CMK (cell line): ENCODE results near the gene HLA-F.

ENCODE experiments used
- DNase-seq: peaks from one replicate; pipeline ENCODE4 v3.0.0-alpha.2; 2010; ENCODE audit warnings: low read depth

Gene HLA-F

DNA sequence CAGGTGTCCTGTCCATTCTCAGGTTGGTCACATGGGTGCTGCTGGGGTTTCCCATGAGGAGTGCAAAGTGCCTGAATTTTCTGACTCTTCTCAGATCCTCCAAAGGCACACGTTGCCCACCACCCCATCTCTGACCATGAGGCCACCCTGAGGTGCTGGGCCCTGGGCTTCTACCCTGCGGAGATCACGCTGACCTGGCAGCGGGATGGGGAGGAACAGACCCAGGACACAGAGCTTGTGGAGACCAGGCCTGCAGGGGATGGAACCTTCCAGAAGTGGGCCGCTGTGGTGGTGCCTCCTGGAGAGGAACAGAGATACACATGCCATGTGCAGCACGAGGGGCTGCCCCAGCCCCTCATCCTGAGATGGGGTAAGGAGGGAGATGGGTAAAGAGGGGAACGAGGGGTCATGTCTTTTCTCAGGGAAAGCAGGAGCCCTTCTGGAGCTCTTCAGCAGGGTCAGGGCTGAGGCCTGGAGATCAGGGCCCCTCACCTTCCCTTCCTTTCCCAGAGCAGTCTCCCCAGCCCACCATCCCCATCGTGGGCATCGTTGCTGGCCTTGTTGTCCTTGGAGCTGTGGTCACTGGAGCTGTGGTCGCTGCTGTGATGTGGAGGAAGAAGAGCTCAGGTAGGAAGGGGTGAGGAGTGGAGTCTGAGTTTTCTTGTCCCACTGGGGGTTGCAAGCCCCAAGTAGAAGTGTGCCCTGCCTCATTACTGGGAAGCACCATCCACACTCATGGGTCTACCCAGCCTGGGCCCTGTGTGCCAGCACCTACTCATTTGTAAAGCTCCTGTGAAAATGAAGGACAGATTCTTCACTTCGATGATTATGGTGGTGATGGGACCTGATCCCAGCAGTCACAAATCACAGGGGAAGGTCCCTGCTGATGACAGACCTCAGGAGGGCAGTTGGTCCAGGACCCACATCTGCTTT lies 2.0 kb downstream of the HLA-F start:
- DNase-seq = no peak

DNA sequence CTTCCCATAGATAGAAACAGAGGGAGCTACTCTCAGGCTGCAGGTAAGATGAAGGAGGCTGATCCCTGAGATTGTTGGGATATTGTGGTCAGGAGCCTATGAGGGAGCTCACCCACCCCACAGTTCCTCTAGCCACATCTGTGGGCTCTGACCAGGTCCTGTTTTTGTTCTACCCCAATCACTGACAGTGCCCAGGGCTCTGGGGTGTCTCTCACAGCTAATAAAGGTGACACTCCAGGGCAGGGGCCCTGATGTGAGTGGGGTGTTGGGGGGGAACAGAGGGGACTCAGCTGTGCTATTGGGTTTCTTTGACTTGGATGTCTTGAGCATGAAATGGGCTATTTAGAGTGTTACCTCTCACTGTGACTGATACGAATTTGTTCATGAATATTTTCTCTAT lies 2.8 kb downstream of the HLA-F start:
- DNase-seq = no peak

DNA sequence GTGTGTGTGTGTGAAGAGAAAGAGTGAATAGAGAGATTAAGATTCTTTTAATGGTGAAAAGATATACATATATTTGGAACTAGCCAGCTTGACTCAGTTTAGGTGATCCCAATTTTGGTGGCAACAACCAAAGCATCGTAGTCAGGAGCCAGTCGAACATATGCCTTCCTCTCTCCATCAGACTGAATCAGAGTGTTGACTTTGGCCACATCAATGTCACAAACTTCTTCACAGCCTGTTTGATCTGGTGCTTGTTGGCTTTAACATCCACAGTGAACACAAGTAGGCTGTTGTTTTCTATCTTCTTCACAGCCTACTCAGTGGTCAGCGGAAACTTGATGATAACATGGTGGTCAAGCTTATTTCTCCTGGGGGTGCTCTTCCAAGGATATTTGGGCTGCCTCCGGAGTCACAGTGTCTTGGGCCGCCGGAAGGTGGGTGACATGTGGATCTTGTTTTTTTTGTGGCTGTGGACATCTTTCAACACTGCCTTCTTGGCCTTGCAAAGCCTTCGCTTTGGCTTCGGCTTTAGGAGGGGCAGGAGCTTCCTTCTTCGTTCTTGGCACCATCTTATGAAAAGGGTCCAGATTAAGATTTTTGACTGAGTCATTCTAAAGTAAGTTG lies 3.4 kb downstream of the HLA-F start:
- DNase-seq = no peak

DNA sequence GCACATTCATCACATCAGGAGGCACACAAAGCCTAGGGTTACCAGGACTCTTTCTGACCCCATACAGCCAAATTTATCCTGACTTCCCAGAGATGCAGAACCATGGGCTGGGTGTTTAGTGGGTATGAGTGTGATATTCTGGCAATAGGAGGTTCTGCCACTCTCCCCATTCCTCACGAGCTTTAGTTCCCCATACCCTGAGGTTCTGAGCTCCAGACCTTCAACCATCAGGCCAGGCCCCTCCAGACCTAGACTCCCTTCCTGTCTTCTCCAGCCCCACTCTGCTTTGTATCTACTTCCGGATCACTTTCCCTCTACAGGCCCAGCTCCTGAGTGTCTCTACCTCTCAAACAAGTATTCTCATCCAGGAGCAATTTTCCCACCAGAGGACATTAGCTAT lies 4.4 kb downstream of the HLA-F start:
- DNase-seq = no peak

DNA sequence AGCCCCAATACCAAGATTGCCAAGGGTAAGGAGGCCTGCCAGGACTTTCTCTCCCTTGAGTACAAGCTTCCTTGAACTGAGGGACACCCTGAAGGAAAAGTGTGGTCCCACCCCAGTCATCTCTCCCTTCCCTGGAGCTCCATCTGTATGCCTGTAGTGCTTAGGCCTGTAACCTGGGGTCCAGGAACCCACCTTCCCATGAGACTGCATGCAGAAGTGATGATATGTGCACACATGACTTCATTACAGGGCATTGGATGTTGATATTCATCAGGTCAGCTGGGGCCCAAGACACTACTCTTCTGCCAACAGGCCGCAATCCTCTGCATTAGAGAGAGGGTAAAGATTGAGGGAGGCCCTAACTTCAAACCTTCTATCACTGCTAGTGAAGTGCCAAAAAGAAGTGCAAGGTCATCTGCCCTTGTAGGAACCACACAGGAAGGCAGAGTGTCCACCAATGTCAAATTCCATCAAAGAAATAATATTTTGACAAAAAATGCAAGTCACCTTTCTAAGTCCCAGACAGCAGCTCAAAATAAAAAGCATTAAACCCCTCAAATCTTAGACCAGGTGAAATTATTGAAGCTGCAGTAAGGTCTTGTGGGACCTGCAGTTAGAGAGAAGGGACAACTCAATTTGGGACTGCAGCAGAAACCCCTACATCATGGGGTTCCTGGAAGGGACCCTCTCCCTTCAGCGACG lies 5.1 kb downstream of the HLA-F start:
- no peak for DNase-seq

DNA sequence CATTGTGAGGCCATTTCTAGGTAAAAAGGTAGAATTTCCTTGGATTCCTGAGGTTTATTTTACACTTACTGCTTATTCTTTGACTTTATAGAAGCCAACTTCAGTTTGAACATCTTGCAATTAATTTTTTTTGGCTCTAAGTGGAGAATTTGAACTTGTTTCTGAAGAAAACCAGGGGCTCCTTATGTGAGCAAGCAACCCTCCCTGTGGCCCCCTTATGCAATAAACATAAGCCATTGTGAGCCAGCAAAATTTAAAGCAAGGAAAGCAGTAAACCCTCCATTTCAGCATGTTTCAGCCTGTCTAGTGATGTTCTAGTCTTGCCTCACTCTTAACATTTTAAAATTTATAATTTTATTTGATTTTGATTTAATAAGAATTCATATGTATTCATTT lies 5.6 kb downstream of the HLA-F start:
- no peak for DNase-seq

DNA sequence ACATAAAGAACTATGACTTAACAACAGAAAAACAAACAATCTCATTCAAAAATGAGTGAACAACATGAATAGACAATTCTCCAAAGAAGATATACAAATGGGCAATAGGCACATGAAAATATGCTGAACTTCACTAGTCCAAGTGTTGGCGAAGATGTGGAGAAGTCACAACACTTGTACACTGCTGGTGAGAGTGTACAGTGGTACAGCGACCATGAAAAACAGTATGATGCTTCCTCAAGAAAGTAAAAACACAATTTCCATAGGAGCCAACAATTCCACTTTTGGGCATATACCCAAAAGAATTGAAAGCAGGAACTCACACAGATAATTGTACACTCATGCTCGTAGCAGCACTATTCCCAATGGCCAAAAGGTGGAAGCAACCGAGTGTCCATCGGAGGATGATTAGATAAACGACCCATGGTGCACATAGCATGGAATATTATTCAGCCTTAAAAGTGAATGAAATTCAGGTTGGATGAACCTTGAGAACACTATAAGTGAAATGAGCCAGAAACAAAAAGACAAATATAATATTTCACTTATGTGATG lies 6.6 kb downstream of the HLA-F start:
- DNase-seq = no peak

DNA sequence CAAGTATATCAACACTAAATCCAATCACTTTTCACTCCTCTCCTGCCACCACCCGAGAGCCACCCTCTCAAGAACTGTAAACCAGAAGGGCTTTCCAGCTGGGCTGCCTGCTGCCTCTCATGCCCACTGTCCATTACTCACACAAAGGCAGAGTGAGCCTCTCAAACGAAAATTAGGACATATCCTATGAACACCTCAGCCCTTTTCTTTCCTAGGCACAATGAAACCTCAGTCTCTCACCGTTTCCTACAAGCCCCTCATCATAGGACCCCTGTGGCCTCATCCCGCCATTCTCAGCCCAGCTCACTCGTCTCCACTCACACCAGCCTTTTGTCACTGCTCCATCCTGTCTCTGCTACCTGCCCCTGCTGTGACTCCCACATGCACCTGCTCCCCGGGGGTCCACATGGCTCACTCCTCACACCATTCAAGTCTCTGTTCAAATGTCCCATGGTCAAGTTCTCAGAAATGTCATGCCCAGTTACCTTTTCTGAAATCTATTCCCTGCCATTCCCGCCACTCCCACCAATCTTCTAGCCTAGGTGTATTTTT lies 7.4 kb downstream of the HLA-F start:
- no peak for DNase-seq

DNA sequence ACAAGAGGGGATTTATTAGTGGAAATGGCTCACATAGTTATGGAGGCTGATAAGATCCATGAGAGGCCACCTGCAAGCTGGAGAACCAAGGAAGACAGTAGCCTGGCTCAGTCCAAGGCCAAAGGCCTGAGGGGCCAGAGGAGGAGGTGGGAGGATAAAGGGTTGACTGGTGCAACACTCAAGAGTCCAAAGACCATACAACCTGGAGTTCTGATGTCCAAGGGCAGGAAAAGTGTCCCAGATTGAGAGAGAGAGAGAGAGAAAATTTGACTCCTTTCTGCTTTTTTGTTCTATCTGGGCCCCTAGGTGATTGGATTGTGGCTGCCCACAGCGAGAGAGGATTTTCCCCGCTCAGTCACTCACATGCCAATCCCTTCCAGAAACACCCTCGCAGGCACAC lies 8.0 kb downstream of the HLA-F start:
- no peak for DNase-seq

DNA sequence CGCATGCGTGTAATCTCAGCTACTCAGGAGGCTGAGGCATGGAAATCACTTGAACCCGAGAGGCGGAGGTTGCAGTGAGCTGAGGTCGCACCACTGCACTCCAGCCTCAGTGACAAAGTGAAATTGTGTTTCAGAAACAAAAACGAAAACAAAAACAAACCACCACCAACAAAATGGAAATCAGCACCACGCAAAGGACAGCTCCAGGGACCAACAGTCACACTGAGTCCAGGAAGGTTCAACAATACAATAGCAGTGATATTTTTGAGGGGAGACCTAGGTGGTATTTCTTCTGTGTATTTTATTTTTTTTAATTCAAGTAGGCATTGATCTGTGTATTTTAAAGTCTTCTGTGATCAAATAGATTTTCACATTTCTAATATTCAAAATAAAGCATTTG lies 9.8 kb downstream of the HLA-F start:
- no peak for DNase-seq

DNA sequence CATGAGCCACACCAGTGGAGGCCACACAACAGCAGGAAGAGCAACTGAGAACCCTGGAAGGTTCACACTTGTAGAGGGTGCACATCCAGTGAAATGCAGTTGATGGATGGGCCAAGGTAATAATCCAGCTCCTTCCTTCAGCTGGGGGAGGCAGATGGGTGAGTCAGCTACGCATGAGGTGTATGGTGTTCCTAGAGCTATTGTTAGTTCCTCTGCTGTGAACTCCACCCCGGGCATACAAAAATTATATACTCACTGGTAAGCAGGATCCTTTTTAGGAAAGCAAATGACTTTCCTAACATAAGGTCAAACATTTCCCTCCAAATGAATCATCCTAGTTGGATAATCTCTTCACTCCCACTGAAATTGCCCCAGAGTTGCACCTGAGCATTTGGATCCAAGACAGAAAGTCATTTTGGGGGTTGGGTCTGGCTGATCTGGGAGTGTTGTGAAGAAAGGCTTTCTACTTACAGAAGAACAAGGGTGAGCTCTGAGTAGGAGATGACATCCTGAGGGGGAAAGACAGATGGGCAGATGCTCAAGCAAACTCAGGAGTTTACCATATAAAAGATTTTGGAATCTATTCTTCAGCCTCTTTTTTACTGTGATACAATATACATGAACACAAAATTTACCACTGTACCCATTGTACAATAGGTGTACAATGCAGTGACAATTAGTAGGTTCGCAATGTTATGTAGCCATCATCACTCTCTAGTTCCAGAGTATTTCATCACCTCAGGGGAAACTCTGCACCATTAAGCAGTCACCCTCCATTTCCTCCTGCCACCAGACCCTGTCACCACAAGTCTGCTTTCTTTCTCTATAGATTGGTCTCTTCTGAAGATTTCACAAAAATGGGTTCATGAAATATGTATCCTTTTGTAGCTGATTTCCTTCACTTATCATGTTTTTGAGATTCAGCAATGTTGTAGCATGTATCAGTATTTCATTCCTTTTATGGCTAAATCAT lies 11.1 kb downstream of the HLA-F start:
- no peak for DNase-seq

DNA sequence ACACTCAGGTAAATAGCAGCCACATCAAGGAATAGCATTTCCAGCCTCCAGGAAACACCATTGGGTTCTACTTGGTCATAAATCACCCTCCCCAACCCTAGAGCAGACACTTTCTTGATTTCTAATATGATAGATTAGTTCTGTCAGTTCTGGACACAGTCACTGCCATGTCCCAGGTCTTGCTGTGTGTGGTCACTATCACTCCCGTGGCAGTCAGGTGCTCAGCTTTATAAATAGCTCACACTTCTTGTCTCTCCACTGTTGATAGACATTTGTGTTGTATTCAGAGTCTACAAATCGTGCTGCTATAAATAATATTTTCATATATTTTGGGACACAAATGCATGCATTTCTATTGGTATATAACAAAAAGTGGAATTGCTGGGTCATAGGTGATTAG lies 13.3 kb downstream of the HLA-F start:
- DNase-seq = no peak

DNA sequence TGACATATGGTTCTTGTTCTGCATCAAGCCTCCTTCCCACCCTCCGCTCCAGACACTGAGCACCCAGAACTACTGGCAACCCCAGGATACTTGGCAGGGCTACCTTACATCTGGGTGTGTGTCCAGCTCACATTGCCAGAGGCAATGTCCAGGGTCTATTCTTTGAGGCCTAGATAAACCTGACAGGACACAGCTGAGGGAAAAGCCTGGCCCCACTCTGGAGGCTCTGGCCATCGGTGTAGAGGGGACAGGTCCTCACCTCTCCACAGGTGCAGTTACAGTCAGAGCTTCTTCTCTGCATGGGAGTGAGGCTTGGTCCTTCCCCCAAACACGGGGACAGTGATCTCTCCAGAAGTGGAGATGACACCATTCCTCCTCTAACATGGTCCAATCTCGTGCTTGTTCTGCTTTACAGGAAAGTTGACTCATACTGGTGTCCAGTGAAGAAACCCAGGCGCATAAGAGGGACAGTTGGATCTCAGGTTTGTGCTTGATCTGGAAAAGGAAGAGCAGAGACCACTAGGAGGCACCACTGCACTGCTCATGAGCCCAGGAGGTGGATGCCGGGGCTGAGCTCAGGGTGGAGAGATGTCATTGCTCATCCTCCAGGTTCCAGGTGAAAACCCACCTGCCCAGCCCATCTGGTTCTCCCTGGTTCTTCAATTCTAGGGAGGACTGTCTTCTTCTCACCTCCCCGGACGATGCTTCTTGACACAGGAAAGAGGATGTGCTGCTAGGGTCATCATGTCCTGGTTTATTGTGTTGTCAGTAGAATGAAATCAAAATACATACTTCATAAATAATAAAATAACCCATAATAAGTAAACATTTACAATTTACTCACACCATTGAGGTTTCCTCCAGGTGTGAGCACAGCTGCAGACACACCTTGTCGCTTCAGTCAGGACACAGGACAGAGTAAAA lies 14.7 kb downstream of the HLA-F start:
- peak; percentile 9 for DNase-seq

DNA sequence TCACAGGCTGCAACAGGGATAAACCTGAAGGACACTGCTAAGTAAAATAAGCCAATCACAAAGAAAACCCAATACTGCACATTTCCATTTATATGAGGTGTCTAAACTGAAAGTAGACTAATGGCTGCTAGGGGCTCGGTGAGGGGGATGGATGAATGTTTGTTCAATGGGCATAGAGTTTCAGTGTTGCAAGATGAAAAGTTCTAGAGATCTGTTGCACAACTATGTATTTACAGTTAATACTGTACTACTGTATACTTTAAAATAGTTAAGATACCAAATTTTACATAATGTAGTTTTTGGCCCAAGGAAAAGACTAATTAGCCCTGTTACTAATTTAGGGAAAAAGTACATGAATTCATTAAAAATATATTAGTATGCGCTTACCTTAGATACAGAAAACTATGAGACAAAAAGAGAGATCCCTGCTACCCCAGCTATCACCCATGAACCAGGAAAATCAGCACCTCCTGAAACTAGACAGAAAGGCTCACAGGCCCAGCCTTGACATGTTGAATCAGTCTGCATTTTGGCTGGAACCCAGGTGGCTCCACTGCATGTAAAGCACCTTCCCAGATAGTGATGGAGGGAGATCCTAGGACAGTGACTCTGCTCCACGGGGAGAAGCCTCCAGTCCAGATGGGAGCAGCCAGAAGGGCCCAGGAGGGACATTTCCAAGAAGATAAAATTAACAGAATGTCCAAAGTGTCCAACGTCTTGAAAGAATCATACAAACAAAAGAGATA lies 16.1 kb downstream of the HLA-F start:
- no peak for DNase-seq

DNA sequence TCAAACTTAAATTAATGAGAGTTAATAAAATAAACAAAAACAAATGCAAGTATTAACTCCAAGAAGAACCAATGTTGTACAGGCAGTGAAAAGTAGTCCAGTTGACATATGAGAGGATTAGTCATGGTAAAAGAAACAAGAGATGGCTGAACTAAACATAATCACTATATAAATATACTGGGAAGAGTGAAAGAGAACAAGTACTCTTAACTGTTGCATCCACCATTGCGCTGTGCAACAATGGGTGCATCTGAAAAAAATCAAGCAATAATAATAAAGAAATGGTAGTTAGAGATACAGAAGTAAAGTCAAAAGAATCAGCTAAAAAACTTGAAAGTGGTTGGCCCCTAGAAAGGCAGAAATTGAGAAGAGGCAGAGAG lies 16.6 kb downstream of the HLA-F start:
- no peak for DNase-seq

DNA sequence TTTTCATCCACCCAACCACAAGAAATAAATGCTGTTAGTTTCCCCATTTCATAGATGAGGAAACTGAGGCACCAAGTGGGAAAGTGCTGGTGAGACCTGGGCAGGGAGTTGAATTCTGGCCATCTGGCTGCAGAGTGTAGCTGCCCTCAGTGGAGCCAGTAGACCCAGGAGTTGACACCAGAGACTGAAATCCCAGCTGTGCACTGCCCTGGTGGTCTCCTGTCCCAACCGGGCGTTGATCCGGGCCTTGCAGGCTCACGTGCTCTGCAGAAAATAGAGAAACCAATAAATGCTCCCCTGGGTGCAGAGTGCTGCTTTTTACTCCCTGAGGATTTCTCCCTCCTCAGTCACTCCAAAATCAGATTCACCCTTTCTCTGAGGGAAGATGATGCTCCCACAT lies 18.4 kb downstream of the HLA-F start:
- no peak for DNase-seq

DNA sequence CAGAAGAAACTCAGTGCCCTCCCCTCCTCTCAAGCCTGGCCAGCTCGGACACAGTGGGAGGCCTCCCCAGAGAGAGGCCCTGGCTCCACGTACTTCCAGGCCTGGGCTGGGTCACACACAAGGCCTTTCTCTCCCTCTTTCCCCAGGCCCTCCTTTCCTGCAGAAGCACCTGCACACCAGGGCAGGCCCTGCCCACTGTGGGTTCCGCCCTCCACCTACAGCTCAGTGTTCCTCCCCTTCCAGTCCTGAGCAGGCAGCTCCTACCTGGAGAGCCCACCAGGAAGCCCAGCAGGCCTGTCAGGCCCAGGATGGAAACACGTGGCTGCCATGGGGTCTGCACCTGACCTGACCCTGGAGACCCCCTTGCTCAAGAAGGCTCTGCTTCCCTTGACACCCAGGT lies 18.9 kb downstream of the HLA-F start:
- no peak for DNase-seq

DNA sequence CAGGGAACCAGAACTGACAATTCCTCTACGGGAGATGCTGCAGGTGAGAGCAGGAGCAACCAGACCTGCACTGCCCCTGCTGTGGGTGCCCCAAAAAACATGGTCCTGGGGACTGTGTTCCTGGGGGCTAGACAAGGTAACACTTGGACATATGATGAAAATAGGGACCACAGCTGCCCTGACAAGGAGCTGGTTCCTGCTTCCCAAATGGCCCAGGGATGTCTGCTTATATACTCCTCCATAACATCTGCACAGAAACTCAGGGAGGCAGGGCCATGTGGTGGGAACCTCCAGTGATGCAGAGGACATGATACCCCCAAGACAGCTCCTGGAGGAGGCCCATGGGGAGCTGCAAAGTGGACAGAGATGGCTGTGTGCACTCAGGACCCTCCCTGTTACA lies 19.8 kb downstream of the HLA-F start:
- no peak for DNase-seq

DNA sequence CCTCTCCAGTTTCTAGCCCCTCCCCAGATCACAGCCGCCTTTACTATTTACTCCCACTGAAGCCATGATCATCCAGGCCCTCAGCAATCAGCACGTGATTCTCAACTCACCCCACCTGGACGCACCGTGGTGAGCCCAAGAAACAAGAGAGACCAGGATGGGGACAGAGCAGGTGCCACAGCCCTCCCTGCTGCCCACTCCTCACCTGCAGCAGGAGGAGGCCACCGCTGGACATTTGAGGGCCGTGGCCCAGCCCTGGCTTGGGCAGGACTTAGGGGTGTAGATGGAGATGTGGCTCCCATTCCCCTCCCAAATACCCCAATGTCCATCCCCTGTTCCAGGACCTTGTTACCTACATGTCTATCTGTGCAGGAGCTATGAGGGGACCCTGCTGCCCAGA lies 20.3 kb downstream of the HLA-F start:
- DNase-seq = no peak

DNA sequence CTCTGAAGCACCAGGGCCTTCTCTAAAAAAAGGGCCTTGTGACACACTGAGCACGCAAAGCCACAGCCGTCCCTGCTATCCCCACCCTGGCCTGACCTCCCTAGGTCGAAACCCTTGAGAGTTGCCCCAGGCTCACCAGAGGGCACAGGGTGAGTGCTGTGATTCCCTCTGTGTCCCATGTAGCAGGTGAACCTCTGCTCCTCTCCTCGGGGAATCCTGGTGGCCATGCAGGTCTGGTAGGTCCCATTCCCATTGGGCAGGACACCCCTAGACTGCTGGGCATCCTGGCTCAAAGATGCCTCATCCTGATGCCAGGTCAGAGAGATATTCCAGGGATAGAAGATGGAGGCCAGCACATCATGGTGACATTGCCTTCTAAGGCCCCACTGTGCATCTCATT lies 20.9 kb downstream of the HLA-F start:
- DNase-seq = no peak
